ENCODE data around the gene SRRM5. TPM values are rescaled to one million over a fixed set of nuclear protein-coding genes. Genes with fewer than 3 reads are reported as not detected.

Gene SRRM5
- total RNA-seq, 1 donor from 2014 or later: under 0.01 TPM

Other genes with a start within 250 kb of the SRRM5 start
- gene TEX101, start 197.2 kb upstream of the SRRM5 start, total RNA-seq: not detected in 2 replicates
- 0.26 and 0.51 TPM in 2 replicates for gene LYPD3, start 146.5 kb upstream of the SRRM5 start, total RNA-seq
- gene PHLDB3, start 107.3 kb upstream of the SRRM5 start, total RNA-seq: 23.9 and 53.2 TPM in 2 replicates
- 85.6 and 187 TPM in 2 replicates for gene ETHE1, start 84.9 kb upstream of the SRRM5 start, total RNA-seq
- under 0.01 and 0.13 TPM in 2 replicates for gene ZNF575, start 78.9 kb upstream of the SRRM5 start, total RNA-seq
- gene XRCC1, start 36.6 kb upstream of the SRRM5 start, total RNA-seq: 13.6 and 17.1 TPM in 2 replicates
- 4.2 and 4.5 TPM in 2 replicates for gene PINLYP, start 36.3 kb upstream of the SRRM5 start, total RNA-seq
- 18.5 and 28.3 TPM in 2 replicates for gene IRGQ, start 16.0 kb upstream of the SRRM5 start, total RNA-seq
- 6.7 and 9.0 TPM in 2 replicates for gene ZNF576, start 15.5 kb upstream of the SRRM5 start, total RNA-seq
- gene ZNF428, start 7.5 kb downstream of the SRRM5 start, total RNA-seq: 55.1 and 60.6 TPM in 2 replicates
- gene CADM4, start 27.8 kb downstream of the SRRM5 start, total RNA-seq: 9.2 and 22.9 TPM in 2 replicates
- 9.6 and 12.8 TPM in 2 replicates for gene PLAUR, start 58.1 kb downstream of the SRRM5 start, total RNA-seq
- gene IRGC, start 104.0 kb downstream of the SRRM5 start, total RNA-seq: not detected in 2 replicates
- 4.4 and 8.3 TPM in 2 replicates for gene SMG9, start 142.9 kb downstream of the SRRM5 start, total RNA-seq
- gene KCNN4, start 168.9 kb downstream of the SRRM5 start, total RNA-seq: 0.39 and 0.51 TPM in 2 replicates
- gene LYPD5, start 190.4 kb downstream of the SRRM5 start, total RNA-seq: 0.13 and 0.39 TPM in 2 replicates
- gene ZNF283, start 215.2 kb downstream of the SRRM5 start, total RNA-seq: 5.7 and 8.3 TPM in 2 replicates

Data from dermis microvascular lymphatic vessel endothelial cell (primary cell).